Measurements from ENCODE around the gene HCN1. TPM values are rescaled to one million over a fixed set of nuclear protein-coding genes. Genes with fewer than 3 reads are reported as not detected.
"Not testable (repeated sequence)": the region's sequence is repeated elsewhere in the genome, so short reads cannot be mapped to it uniquely, and the experiment has no call there.

HCN1 gene
- total RNA-seq, 1 donor from 2014 or later, result not detected

- Mint-ChIP-seq H3K4me3 (no peak overlapping the region), H3K27ac (no peak overlapping the region), H3K9me3 (peaks cover 11% of the 10 kb centered on the region), H3K27me3 (no peaks in the 10 kb centered on the region), H3K4me1 (no peaks in the 10 kb centered on the region), H3K36me3 (ENCODE audit: low read depth) (no peaks in the 10 kb centered on the region)
- intact Hi-C loops (cut with micrococcal nuclease), result no loop called here
- DNase-seq, result no peak
Measured at GRCh38 chr5:45578270-45578669, 117.9 kb downstream of the HCN1 start.

- no peaks in the 10 kb centered on the region for H3K27me3 Mint-ChIP-seq
- H3K9me3 Mint-ChIP-seq, result peaks cover 22% of the 10 kb centered on the region
- no peak overlapping the region for H3K27ac Mint-ChIP-seq
- no peaks in the 10 kb centered on the region for H3K36me3 Mint-ChIP-seq (ENCODE audit: low read depth)
- DNase-seq, result no peak
- H3K4me3 Mint-ChIP-seq, result no peak overlapping the region
- H3K4me1 Mint-ChIP-seq, result no peaks in the 10 kb centered on the region
- intact Hi-C loops (cut with micrococcal nuclease), result no loop called here
Measured at GRCh38 chr5:45568813-45569212, 127.4 kb downstream of the HCN1 start.

GRCh38 chr5:45542421-45542820 is 153.8 kb downstream of the HCN1 start:
- Mint-ChIP-seq H3K4me1 (no peaks in the 10 kb centered on the region), H3K27ac (no peak overlapping the region), H3K27me3 (no peaks in the 10 kb centered on the region), H3K36me3 (ENCODE audit: low read depth) (no peaks in the 10 kb centered on the region), H3K9me3 (peaks cover 8% of the 10 kb centered on the region), H3K4me3 (no peak overlapping the region)
- intact Hi-C loops (cut with micrococcal nuclease), result no loop called here
- no peak for DNase-seq

GRCh38 chr5:45533663-45534062 is 162.5 kb downstream of the HCN1 start:
- Mint-ChIP-seq H3K27me3 (no peaks in the 10 kb centered on the region), H3K4me3 (no peak overlapping the region), H3K9me3 (peaks cover 20% of the 10 kb centered on the region), H3K4me1 (no peaks in the 10 kb centered on the region), H3K36me3 (ENCODE audit: low read depth) (no peaks in the 10 kb centered on the region), H3K27ac (no peak overlapping the region)
- no peak for DNase-seq
- intact Hi-C loops (cut with micrococcal nuclease), result no loop called here

GRCh38 chr5:45532826-45533624 is 163.2 kb downstream of the HCN1 start:
- H3K4me1 Mint-ChIP-seq, result no peaks in the 10 kb centered on the region
- no peak overlapping the region for H3K27ac Mint-ChIP-seq
- no peaks in the 10 kb centered on the region for H3K36me3 Mint-ChIP-seq (ENCODE audit: low read depth)
- H3K4me3 Mint-ChIP-seq, result no peak overlapping the region
- intact Hi-C loops (cut with micrococcal nuclease), result no loop called here
- no peaks in the 10 kb centered on the region for H3K27me3 Mint-ChIP-seq
- H3K9me3 Mint-ChIP-seq, result peaks cover 20% of the 10 kb centered on the region
- DNase-seq, result no peak

GRCh38 chr5:45521067-45521466 is 175.1 kb downstream of the HCN1 start:
- H3K27me3 Mint-ChIP-seq, result no peaks in the 10 kb centered on the region
- no peak overlapping the region for H3K27ac Mint-ChIP-seq
- intact Hi-C loops (cut with micrococcal nuclease), result no loop called here
- H3K4me1 Mint-ChIP-seq, result no peaks in the 10 kb centered on the region
- no peaks in the 10 kb centered on the region for H3K9me3 Mint-ChIP-seq
- DNase-seq, result no peak
- H3K4me3 Mint-ChIP-seq, result no peak overlapping the region
- H3K36me3 Mint-ChIP-seq (ENCODE audit: low read depth), result no peaks in the 10 kb centered on the region

GRCh38 chr5:45512521-45512920 is 183.7 kb downstream of the HCN1 start:
- Mint-ChIP-seq H3K27me3 (no peaks in the 10 kb centered on the region), H3K27ac (no peak overlapping the region), H3K9me3 (no peaks in the 10 kb centered on the region), H3K4me3 (no peak overlapping the region), H3K36me3 (ENCODE audit: low read depth) (no peaks in the 10 kb centered on the region), H3K4me1 (no peaks in the 10 kb centered on the region)
- no peak for DNase-seq
- intact Hi-C loops (cut with micrococcal nuclease), result no loop called here

- no peak for DNase-seq
- H3K4me1 Mint-ChIP-seq, result no peaks in the 10 kb centered on the region
- H3K9me3 Mint-ChIP-seq, result no peaks in the 10 kb centered on the region
- no peak overlapping the region for H3K27ac Mint-ChIP-seq
- H3K4me3 Mint-ChIP-seq, result no peak overlapping the region
- H3K36me3 Mint-ChIP-seq (ENCODE audit: low read depth), result no peaks in the 10 kb centered on the region
- no peaks in the 10 kb centered on the region for H3K27me3 Mint-ChIP-seq
- intact Hi-C loops (cut with micrococcal nuclease), result no loop called here
Measured at GRCh38 chr5:45509371-45509770, 186.8 kb downstream of the HCN1 start.

GRCh38 chr5:45508135-45508534 is 188.0 kb downstream of the HCN1 start:
- intact Hi-C loops (cut with micrococcal nuclease), result no loop called here
- no peak for DNase-seq

GRCh38 chr5:45507178-45507577 is 189.0 kb downstream of the HCN1 start:
- H3K27me3 Mint-ChIP-seq, result no peaks in the 10 kb centered on the region
- intact Hi-C loops (cut with micrococcal nuclease), result no loop called here
- no peak overlapping the region for H3K4me3 Mint-ChIP-seq
- H3K9me3 Mint-ChIP-seq, result peaks cover 3% of the 10 kb centered on the region
- no peaks in the 10 kb centered on the region for H3K4me1 Mint-ChIP-seq
- no peak overlapping the region for H3K27ac Mint-ChIP-seq
- no peaks in the 10 kb centered on the region for H3K36me3 Mint-ChIP-seq (ENCODE audit: low read depth)
- DNase-seq, result no peak

More at GRCh38 chr5:45508135-45508534, 188.0 kb downstream of the HCN1 start:
- no peak overlapping the region for H3K4me3 Mint-ChIP-seq
- no peaks in the 10 kb centered on the region for H3K4me1 Mint-ChIP-seq
- H3K27ac Mint-ChIP-seq, result no peak overlapping the region
- no peaks in the 10 kb centered on the region for H3K36me3 Mint-ChIP-seq (ENCODE audit: low read depth)
- H3K27me3 Mint-ChIP-seq, result no peaks in the 10 kb centered on the region
- peaks cover 2% of the 10 kb centered on the region for H3K9me3 Mint-ChIP-seq

GRCh38 chr5:45499006-45499405 is 197.2 kb downstream of the HCN1 start:
- DNase-seq; H3K4me1 Mint-ChIP-seq; H3K36me3 Mint-ChIP-seq (ENCODE audit: low read depth); H3K4me3 Mint-ChIP-seq; H3K9me3 Mint-ChIP-seq; H3K27ac Mint-ChIP-seq; H3K27me3 Mint-ChIP-seq; intact Hi-C loops (cut with micrococcal nuclease): not testable (repeated sequence)

GRCh38 chr5:45491368-45491767 is 204.8 kb downstream of the HCN1 start:
- peaks cover 6% of the 10 kb centered on the region for H3K9me3 Mint-ChIP-seq
- no peaks in the 10 kb centered on the region for H3K27me3 Mint-ChIP-seq
- H3K4me1 Mint-ChIP-seq, result no peaks in the 10 kb centered on the region
- no peak overlapping the region for H3K27ac Mint-ChIP-seq
- H3K36me3 Mint-ChIP-seq (ENCODE audit: low read depth), result no peaks in the 10 kb centered on the region
- no peak for DNase-seq
- H3K4me3 Mint-ChIP-seq, result no peak overlapping the region
- intact Hi-C loops (cut with micrococcal nuclease), result no loop called here

GRCh38 chr5:45484781-45485180 is 211.4 kb downstream of the HCN1 start:
- H3K4me1 Mint-ChIP-seq, result no peaks in the 10 kb centered on the region
- no peak overlapping the region for H3K4me3 Mint-ChIP-seq
- no peaks in the 10 kb centered on the region for H3K27me3 Mint-ChIP-seq
- no peak for DNase-seq
- no peaks in the 10 kb centered on the region for H3K36me3 Mint-ChIP-seq (ENCODE audit: low read depth)
- intact Hi-C loops (cut with micrococcal nuclease), result no loop called here
- H3K9me3 Mint-ChIP-seq, result peaks cover 8% of the 10 kb centered on the region
- H3K27ac Mint-ChIP-seq, result no peak overlapping the region

GRCh38 chr5:45454114-45454513 is 242.1 kb downstream of the HCN1 start:
- H3K9me3 Mint-ChIP-seq, result no peaks in the 10 kb centered on the region
- DNase-seq, result no peak
- no peak overlapping the region for H3K4me3 Mint-ChIP-seq
- H3K27ac Mint-ChIP-seq, result no peak overlapping the region
- H3K27me3 Mint-ChIP-seq, result no peaks in the 10 kb centered on the region
- H3K36me3 Mint-ChIP-seq (ENCODE audit: low read depth), result no peaks in the 10 kb centered on the region
- intact Hi-C loops (cut with micrococcal nuclease), result no loop called here
- H3K4me1 Mint-ChIP-seq, result no peaks in the 10 kb centered on the region

GRCh38 chr5:45444856-45445255 is 251.3 kb downstream of the HCN1 start:
- H3K4me3 Mint-ChIP-seq; H3K9me3 Mint-ChIP-seq; intact Hi-C loops (cut with micrococcal nuclease); H3K27me3 Mint-ChIP-seq; H3K4me1 Mint-ChIP-seq; H3K36me3 Mint-ChIP-seq (ENCODE audit: low read depth); H3K27ac Mint-ChIP-seq; DNase-seq: not testable (repeated sequence)

All from activated CD4-positive, alpha-beta T cell treated with anti-CD3 and anti-CD28 coated beads, Interleukin-2, amount 10 ng/mL, durations not matched to agents 24 days and 14 days (primary cell).